Measurements from ENCODE around the gene ARL5A.

- no peak for TF ChIP-seq POLR2A (IDR thresholded peaks at IDR 0.05)
- no peak for TF ChIP-seq CTCF (IDR thresholded peaks at IDR 0.05)
These were observed 69.5 kb downstream of the ARL5A start for GRCh38 chr2:151758744-151759143.
